Brain microvascular endothelial cell (primary cell): ENCODE results near the gene MTR.

Experiments
- DNase-seq: peaks from one replicate; pipeline ENCODE4 v3.0.0-alpha.2; 2020
- H3K27ac ChIP-seq: fragments of 250-450 bp; sonication (Bioruptor Pico); 2 replicates; pipeline ENCODE4 v1.5.1; 2020; ENCODE audit warnings: mild to moderate bottlenecking, moderate library complexity
- H3K27me3 ChIP-seq: fragments of 250-450 bp; sonication (Bioruptor Pico); replicated peaks from 2 replicates; pipeline ENCODE4 v1.5.1; 2020; ENCODE audit warnings: mild to moderate bottlenecking
- H3K36me3 ChIP-seq: fragments of 250-450 bp; sonication (Bioruptor Pico); replicated peaks from 2 replicates; pipeline ENCODE4 v1.5.1; 2020; ENCODE audit warnings: mild to moderate bottlenecking
- H3K4me3 ChIP-seq: 2 replicates; pipeline ENCODE4 v1.5.1; 2011; ENCODE audit warnings: low read depth, mild to moderate bottlenecking, control low read depth, low read length, moderate library complexity
- CTCF ChIP-seq: IDR thresholded peaks from 2 replicates; pipeline ENCODE4 v1.5.1; 2011; ENCODE audit warnings: low read depth, mild to moderate bottlenecking, moderate library complexity, low read length, control low read depth, inconsistent platforms; ENCODE audit errors: missing control alignments
- in situ Hi-C: cut with HindIII; loops from 2 replicates; pipeline ENCODE4 v1.10.0; 2017; ENCODE audit warnings: low sequenced_read_pairs, low pct_ligation_motif_present

The MTR gene

GRCh38 chr1:236808564-236809130 lies 13.6 kb downstream of the MTR start:
- Histone ChIP-seq H3K36me3 (peaks cover 9% of the 10 kb centered on the region), H3K4me3 (no peak overlapping the region), H3K27ac (no peak overlapping the region), H3K27me3 (no peaks in the 10 kb centered on the region)
- no peak for DNase-seq
- in situ Hi-C loops: no loop called here
- no peak for TF ChIP-seq CTCF

DNA sequence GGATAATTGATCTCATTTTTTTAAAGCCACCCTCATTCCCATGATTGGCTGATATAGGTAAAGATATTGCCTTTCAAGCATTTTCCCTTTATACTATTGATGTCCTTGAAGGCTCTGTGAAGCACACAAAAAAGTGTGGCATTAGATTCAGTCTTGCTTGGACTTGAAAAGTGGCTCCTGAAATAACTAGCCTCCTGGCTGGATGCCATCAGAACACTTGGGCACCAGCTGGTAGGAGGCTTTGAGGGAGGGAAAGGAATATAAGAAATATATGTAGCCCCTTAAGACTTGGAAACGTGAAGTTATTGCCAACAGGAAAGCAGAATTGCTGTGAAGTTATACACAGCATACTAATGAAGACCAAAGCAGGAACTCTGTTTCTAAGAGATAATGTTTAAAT lies 14.1 kb downstream of the MTR start:
- Histone ChIP-seq H3K27me3 (no peaks in the 10 kb centered on the region), H3K36me3 (peaks cover 9% of the 10 kb centered on the region), H3K27ac (no peak overlapping the region), H3K4me3 (no peak overlapping the region)
- in situ Hi-C loops: no loop called here
- TF ChIP-seq CTCF: no peak
- no peak for DNase-seq

DNA sequence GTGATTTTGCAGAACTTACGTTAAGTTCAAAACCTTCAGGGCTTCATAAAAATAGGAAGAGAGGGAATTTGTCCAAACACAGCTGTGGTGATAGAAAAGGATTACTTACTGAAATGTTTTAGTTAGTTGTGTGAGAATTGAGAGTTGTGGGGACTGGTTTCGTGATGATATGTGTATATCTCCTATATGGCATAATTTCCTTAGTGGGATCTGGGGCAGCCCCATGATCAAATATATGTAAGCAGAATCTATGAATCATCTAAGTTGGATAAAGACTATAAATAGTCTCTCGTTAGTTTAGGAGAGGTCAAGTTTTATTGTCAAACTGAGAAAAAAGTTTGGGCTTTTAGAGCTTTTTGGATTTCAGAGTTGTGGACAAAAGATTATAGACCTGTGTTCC lies 14.9 kb downstream of the MTR start:
- no peak overlapping the region for H3K27ac ChIP-seq
- no peak for TF ChIP-seq CTCF
- in situ Hi-C loops: no loop called here
- DNase-seq: no peak
- H3K4me3 ChIP-seq: no peak overlapping the region
- peaks cover 9% of the 10 kb centered on the region for H3K36me3 ChIP-seq
- no peaks in the 10 kb centered on the region for H3K27me3 ChIP-seq

DNA sequence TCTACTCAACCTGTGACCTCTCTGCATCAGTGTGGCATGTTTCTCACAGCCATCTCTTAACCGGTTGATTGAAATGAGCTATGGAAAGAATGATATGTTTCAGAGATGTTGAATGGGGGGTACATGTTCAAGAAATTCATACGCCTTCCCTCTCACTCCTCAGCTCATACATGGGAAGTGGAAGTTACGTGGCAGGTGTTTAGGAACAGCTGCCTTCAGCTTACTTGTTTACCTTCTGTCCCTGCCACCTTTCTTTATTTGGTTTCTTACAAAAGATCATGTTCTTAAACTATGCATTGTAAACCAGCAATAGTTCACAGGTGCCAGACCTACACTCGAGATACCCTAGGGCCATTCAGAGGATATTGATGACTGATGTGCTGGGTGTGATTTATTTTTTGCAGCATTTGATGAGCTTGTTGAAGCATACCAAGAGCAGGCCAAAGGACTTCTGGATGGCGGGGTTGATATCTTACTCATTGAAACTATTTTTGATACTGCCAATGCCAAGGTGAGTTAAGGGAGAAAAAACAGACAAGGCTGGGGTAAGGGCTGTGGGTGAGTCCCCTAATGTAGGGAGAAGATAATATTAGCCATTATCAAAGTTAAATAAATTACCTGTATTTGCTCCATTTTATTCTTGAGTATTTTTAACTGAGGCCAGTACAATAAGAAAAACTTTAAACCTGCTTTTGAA lies 17.4 kb downstream of the MTR start:
- Histone ChIP-seq H3K4me3 (no peak overlapping the region), H3K27ac (no peak overlapping the region), H3K36me3 (peaks cover 9% of the 10 kb centered on the region), H3K27me3 (no peaks in the 10 kb centered on the region)
- in situ Hi-C loops: no loop called here
- TF ChIP-seq CTCF: no peak
- DNase-seq: no peak

GRCh38 chr1:236815941-236816340 lies 20.8 kb downstream of the MTR start:
- no peak for DNase-seq
- in situ Hi-C loops: no loop called here
- no peak for TF ChIP-seq CTCF
- peaks cover 7% of the 10 kb centered on the region for H3K36me3 ChIP-seq
- H3K4me3 ChIP-seq: no peak overlapping the region
- no peaks in the 10 kb centered on the region for H3K27me3 ChIP-seq
- no peak overlapping the region for H3K27ac ChIP-seq

- Histone ChIP-seq H3K27me3 (no peaks in the 10 kb centered on the region), H3K27ac (no peak overlapping the region), H3K4me3 (no peak overlapping the region), H3K36me3 (no peaks in the 10 kb centered on the region)
- in situ Hi-C loops: no loop called here
- no peak for TF ChIP-seq CTCF
- no peak for DNase-seq
Observed at GRCh38 chr1:236819856-236820255, 24.8 kb downstream of the MTR start.
